ENCODE results near the gene IQGAP1.

GRCh38 chr15:90478846-90479481, 90.9 kb downstream of the IQGAP1 start:
- TF ChIP-seq SNRNP70 (IDR thresholded peaks at IDR 0.05; ENCODE audit: low read depth, low read length) (no peak), TAF1 (CRISPR knock-in tag; IDR thresholded peaks at IDR 0.05) (no peak), HMG20A (CRISPR knock-in tag; IDR thresholded peaks at IDR 0.05; ENCODE audit: borderline replicate concordance) (no peak), ZFP36 (IDR thresholded peaks at IDR 0.05; ENCODE audit: borderline replicate concordance, low read depth, low read length, partially characterized antibody) (no peak), ZFP41 (CRISPR knock-in tag; IDR thresholded peaks at IDR 0.05; ENCODE audit: borderline replicate concordance) (no peak), ZSCAN29 (CRISPR knock-in tag; conservative IDR thresholded peaks at IDR 0.05) (no peak), SP4 (CRISPR knock-in tag; IDR thresholded peaks at IDR 0.05) (no peak), RAD21 (CRISPR knock-in tag; IDR thresholded peaks at IDR 0.05) (no peak)
- TF ChIP-seq, protein P1, sequence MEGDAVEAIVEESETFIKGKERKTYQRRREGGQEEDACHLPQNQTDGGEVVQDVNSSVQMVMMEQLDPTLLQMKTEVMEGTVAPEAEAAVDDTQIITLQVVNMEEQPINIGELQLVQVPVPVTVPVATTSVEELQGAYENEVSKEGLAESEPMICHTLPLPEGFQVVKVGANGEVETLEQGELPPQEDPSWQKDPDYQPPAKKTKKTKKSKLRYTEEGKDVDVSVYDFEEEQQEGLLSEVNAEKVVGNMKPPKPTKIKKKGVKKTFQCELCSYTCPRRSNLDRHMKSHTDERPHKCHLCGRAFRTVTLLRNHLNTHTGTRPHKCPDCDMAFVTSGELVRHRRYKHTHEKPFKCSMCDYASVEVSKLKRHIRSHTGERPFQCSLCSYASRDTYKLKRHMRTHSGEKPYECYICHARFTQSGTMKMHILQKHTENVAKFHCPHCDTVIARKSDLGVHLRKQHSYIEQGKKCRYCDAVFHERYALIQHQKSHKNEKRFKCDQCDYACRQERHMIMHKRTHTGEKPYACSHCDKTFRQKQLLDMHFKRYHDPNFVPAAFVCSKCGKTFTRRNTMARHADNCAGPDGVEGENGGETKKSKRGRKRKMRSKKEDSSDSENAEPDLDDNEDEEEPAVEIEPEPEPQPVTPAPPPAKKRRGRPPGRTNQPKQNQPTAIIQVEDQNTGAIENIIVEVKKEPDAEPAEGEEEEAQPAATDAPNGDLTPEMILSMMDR (CRISPR knock-in tag; IDR thresholded peaks at IDR 0.05): no peak

Data from HepG2 (cell line).